Measurements from ENCODE around the gene NANOG.
A peak's percentile ranks its signal among the peaks of the same experiment; 100 is the strongest.
"Not testable (repeated sequence)": the region's sequence is repeated elsewhere in the genome, so short reads cannot be mapped to it uniquely, and the experiment has no call there.

NANOG gene

GRCh38 chr12:7806863-7807487 is 17.8 kb downstream of the NANOG start:
- DNase-seq = peak; percentile 13

- not testable (repeated sequence) for DNase-seq
These were observed 36.6 kb downstream of the NANOG start for GRCh38 chr12:7825754-7826153.

GRCh38 chr12:7829737-7830136 is 40.5 kb downstream of the NANOG start:
- not testable (repeated sequence) for DNase-seq

- DNase-seq = peak; percentile 6
These were observed 43.0 kb downstream of the NANOG start for GRCh38 chr12:7832059-7832696.

GRCh38 chr12:7833201-7833600 is 44.0 kb downstream of the NANOG start:
- DNase-seq = not testable (repeated sequence)

GRCh38 chr12:7833831-7834230 is 44.6 kb downstream of the NANOG start:
- DNase-seq = no peak

- no peak for DNase-seq
These were observed 45.5 kb downstream of the NANOG start for GRCh38 chr12:7834701-7835100.

- DNase-seq = no peak
These were observed 45.9 kb downstream of the NANOG start for GRCh38 chr12:7835116-7835515.

GRCh38 chr12:7835766-7836165 is 46.6 kb downstream of the NANOG start:
- DNase-seq = no peak

GRCh38 chr12:7837366-7837765 is 48.2 kb downstream of the NANOG start:
- DNase-seq = no peak

GRCh38 chr12:7839226-7839625 is 50.0 kb downstream of the NANOG start:
- DNase-seq = not testable (repeated sequence)

- not testable (repeated sequence) for DNase-seq
These were observed 50.6 kb downstream of the NANOG start for GRCh38 chr12:7839848-7840247.

- not testable (repeated sequence) for DNase-seq
These were observed 53.2 kb downstream of the NANOG start for GRCh38 chr12:7842444-7842843.

- DNase-seq = not testable (repeated sequence)
These were observed 53.9 kb downstream of the NANOG start for GRCh38 chr12:7843149-7843548.

GRCh38 chr12:7843583-7843982 is 54.4 kb downstream of the NANOG start:
- not testable (repeated sequence) for DNase-seq

GRCh38 chr12:7844116-7844515 is 54.9 kb downstream of the NANOG start:
- no peak for DNase-seq

GRCh38 chr12:7847226-7848097 is 58.3 kb downstream of the NANOG start:
- DNase-seq = not testable (repeated sequence)

- not testable (repeated sequence) for DNase-seq
These were observed 58.9 kb downstream of the NANOG start for GRCh38 chr12:7848098-7848422.
